Hippocampal formation (tissue), 2 donors: Measurements from ENCODE around the gene FABP6.
"Not testable (repeated sequence)": the region's sequence is repeated elsewhere in the genome, so short reads cannot be mapped to it uniquely, and the experiment has no call there.

ENCODE experiments used
- DNase-seq, 2 donors: peaks; one replicate each; lab custom pipeline; 2025; lab: John Stamatoyannopoulos, UW

Gene FABP6

DNA sequence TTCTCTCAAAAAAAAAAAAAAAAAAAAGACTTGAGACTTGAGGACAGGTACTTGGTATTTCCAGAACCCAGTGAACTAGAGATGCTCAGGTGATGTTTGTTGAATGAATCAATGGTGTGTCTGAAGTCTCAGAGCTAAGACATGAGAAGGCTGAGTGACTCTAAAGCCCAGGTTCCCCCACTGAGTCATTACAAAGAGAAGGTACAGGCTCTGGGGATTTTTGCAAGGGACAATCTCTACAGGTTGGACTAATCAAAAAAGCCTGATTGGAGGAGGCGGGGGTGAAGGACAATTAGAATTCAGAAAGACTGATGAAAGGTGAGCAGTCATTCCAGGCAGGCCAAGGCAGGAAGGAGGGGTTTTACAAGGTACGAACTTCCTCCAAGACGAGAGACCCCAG is 8.2 kb upstream of the FABP6 start:
- no peak for DNase-seq

DNA sequence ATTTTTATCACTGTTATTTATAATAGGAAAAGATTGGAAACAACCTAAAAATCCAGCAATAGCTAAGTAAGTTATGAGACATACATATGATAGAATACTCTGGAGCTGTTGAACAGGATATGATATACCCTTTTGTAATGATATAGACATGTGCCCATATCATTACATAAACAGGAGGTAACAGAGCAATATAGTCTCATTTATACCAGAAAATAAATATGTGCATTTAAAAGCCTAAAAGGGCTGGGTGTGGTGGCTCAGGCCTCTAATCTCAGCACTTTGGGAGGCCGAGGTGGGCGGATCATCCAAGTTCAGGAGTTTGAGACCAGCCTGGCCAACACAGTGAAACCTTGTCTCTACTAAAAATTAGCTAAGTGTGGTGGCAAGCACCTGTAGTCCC is 2.3 kb upstream of the FABP6 start:
- DNase-seq: no peak

DNA sequence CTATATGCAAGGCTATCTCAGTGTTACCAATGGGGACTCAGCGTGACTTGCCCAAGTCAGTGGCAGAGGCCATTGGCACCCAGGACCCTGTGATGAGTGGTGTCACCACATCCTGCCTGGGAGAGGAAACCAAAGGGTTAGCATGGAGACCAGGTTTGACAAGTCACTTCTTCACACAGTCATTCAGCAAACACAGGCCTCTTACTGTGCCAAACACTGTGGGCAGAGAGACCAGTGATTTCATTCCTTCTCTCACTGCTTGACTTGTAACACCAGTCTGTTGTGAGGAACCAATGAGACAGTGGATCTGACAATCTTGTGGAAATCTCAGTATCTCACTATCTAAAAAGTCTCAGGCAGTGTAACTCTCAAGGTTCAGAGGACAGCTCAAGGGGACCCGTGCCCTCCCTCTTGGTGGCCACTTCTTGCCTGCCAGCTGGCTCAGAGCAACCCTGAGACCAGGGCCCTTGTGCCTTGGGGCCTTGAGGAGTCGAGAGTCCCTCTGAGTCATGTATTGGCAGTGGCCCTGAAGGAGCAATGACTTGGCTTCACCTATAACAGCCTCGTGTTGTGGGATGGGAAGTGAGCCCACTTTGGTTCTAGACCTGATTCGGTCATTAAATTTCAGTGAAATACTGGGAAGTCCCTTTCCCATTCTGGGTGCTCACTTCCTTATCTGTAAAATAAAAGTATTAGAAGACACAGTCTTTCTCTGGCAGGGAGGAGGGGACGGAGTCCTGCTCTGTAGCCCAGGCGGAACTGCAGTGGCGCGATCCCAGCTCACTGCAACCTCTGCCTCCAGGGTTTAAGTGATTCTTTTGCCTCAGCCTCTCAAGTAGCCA is 1.6 kb downstream of the FABP6 start:
- DNase-seq: no peak

DNA sequence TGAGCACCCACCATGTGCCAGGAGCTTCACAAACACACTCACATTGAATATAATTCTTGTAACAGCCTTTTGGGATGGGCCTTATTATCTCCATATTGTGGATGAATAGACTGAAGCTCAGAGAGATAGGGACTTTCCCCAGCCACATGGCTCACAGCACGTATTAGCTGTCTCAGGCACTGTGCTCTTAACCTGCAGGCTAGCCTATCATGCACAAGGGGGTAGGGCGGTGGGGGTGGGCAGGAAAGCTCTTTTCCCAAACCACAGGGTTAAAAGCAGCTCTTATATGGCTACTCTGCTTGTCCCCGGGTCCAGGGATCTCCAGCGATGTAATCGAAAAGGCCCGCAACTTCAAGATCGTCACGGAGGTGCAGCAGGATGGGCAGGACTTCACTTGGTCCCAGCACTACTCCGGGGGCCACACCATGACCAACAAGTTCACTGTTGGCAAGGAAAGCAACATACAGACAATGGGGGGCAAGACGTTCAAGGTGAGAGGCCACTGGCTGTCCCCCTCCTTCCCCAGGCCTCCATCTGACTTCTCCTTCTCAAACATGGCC is 2.6 kb downstream of the FABP6 start:
- no peak for DNase-seq

DNA sequence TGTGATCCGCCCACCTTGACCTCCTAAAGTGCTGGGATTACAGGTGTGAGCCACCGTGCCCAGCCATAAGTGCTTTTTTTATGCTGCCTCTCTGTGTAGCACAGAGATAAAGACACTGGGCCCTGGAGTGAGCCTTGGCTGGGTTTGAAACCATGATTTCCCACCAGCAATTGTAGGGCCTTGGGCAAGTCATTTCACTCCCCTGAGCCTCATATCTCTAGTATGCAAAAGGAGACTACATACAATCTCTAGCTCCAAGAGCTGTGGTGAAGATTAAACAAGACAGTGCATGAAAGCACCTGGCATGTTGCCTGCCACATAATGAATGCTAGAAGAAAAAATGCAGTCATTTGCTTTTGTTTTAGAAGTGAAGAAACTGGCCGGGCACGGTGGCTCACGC is 3.9 kb downstream of the FABP6 start:
- DNase-seq: no peak

DNA sequence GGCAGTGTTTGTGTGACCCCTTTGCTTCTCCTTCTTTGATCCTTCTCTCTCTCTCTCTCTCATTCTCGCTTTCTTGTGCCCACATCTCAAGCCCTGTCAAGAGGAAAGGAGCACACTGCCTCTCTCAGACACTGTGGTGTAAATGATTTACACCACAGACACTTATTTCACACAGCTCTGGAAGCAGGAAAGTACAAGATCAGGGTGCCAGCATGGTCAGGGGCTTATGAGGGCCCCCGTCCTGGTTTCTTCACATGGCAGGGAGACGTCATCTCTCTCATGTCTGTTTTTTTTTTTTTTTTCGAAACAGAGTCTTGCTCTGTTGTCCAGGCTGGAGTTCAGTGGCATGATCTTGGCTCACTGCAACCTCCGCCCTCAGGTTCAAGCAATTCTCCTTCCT is 6.4 kb downstream of the FABP6 start:
- DNase-seq: no peak

DNA sequence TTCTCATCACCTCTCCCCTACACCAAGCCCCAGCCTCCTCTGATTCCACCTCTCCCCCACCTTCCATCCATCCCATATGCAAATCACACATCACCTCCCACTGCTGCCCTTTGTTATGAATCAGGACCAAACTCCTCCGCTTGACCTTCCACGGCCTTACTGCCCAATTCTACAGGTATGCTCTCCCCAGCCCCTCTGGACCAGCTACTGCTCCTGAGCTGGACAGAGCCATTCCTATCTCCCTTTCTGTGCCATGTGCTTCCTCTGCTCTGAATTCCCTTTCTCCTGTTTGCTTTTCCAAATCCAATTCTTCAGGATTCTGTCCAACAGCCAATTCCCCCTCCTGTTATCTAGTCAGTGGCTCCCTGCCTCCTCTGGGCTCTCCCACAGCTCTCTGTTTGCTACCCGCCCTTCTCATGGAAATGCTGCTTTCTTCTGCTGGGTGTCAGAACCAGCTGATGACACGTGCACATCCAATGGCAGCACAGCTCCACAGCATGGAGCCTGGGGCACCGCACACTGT is 8.3 kb downstream of the FABP6 start:
- no peak for DNase-seq

DNA sequence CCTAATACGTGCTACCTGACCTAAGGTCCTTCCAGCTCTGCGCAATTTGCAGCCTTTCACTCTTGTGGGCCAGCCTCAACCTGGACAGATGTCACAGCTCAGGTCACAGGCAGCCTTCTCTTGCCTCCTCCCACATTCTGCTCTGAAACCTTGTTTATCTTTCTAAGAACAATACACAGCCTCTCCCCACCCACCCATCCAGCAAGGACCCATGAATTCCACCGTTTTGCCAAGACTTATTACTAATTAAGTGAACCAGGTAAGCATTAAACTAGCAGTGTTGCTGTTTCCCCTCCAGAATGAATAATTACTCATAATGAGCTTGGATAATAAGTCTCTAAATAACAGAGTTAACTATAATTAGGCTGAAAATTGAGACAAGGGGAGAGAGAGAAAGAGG is 11.0 kb downstream of the FABP6 start:
- no peak for DNase-seq

DNA sequence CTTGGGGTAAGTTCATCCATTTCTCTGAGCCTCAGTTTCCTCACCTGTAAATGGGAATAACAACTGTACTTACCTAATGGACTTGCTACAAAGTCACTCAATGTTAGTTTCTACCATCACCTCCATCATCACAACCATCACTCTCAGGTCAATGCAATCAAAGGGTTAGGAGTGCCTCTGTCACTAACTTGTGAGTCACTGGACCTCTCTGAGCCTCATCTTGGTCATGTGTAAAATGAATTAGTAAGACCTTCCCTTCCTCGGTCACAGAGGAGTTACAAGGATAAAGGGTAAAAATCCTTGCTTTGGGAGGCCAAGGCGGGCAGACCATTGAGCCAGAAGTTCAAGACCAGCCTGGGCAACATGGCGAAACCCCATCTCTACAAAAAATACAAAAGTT is 12.8 kb downstream of the FABP6 start:
- DNase-seq: no peak

DNA sequence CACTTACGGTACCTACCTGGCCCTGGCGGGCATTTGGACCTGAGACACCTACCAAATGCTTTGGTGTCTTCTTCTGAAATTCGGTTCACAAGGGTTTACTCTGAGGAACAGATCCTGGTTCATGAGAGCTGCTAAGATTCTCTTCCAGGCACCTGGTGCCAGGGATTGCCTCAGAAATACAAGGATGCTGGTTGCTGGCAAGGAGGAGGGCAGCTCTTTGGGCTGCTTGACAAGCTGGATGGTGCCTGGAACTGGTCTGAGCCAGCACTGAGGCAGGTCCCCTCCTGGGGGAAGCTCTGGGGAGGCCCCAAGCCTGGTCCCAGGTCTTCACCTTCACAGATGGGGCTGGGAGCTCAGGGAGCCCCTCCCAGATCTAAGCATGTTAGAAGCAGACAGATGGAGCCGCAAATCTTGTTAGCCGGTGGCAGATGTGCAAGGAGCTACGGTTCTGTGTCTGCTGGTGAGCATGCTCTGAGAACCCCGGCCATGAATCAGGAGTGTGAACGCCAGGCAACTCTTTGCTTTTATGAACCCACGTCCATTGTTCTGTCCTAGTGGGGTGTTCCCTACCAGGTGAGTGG is 16.3 kb downstream of the FABP6 start:
- DNase-seq: peak in 1 of 2 donors; percentile 2

DNA sequence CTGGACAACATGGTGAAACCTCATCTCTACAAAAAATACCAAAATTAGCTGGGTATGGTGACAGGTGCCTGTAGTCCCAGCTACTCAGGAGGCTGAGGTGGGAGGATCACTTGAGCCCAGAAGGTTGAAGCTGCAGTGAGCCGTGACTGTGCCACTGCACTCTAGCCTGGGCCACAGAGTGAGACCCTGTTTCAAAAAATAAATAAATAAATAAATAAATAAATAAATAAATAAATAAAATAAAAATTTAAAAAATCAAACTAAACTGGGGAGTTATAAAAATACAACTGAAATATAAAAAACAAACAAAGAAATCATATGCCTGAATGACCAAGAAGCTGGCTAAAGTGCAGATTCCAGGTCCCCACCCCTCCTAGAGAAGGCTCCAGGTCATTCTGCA is 20.3 kb downstream of the FABP6 start:
- DNase-seq: not testable (repeated sequence)

DNA sequence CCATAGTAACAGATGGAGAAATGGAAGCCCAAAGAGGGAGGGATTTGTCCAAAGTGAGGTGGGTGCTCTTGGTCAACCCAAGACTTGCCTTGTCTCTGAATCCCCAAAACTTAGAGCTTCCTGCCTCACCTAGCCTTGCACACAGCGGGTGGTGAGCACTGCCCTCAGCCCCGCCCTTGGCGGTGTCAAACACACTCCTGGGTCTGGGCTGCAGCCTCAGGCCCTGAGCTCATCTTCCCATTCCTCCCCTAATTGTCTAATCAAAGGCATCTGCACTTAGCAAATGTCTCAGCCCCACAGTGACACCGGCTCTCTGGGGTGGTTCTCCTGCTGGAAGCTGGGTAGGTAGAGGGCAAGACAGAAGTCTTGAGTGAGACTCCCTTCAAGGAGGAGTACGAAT is 20.9 kb downstream of the FABP6 start:
- DNase-seq: no peak

DNA sequence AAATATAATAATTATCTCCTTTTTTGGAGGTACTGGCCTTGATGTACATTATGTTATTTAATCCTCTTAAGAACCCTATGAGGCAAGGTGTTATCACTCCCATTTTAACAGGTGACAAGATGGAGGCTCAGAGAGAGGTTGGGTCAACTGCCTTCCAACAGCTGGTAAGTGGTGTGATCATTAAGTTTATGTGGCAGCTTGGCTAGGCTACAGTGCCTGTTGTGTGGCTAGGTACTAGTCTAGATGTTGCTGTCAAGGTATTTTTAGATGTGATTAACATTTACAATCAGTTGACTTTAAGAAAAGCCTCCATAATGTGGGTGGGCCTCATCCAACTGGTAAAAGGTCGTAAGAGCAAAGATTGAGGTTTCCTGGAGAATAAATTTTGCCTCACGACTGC is 21.5 kb downstream of the FABP6 start:
- no peak for DNase-seq

DNA sequence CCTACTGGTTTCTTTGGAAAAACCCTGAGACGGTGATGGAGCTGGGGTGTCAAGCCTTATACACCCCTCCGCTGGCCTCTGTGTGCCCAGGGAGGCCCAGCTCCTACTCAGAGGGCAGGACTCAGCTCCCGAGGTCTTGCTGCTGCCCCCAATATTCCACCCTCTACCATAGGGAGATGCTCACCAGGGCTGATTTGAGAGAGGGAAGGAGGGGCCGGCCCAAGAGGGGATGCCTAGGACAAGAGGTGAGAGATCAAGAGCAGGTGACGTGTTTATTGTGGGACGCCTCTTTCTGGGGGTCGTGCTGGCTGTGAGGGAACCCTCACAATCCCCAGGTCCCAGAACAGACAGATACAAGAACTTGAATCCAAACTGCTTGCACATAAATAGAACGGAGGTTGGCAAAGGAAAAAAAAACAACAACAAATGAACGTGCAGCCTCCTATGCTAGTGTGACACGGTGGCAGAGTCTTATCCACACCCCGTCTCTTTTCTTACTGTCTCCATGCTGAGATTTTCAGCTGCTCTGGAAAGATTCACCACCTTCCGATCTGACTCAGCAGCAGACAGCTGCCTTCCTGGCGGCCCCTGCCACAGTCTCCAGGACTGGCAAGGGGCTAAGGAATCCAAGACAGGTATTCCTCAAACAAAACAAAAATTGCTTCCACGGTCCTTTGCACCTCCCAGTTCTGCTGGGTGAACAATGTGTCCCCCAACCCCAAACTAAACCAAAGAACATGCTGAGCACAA is 22.3 kb downstream of the FABP6 start:
- no peak for DNase-seq

DNA sequence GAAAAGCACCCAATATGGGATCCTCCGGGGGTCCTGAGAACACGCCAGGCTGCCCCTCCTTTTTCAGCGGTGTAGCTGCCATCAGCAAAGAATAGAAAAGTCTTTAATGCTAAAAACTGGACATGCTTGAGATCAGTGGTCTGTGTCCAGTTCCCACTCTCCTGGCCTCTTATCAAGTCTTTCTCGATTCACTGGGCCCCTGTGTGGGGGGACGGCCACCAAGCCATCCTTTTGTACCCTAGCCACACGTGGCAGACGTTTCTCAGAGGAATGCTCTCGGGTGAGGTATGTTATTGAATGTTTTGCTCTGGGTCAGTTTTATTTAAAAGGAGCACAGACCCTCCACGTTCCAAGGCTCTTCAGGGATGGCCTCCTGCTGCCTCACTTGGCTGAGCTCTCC is 23.6 kb downstream of the FABP6 start:
- DNase-seq: no peak

DNA sequence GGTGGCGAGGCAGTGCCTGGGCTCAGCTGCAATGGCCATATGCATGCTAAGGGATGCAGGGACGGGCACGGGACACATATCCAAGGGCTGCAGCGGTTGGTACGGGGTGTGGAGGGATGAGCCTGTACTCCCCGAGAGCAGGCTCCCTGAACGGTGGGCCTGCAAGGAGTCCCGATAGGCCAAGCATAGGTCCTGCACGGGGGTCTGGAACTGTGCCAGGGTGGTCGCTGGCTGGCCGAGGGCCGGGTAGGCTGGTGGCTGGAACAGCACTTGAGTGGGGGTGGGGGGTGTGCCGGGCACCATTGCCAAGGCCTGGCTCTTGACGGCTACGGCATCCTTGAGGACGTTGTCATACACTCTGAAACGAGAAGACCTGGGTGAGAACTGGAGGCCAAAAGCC is 24.1 kb downstream of the FABP6 start:
- DNase-seq: no peak

DNA sequence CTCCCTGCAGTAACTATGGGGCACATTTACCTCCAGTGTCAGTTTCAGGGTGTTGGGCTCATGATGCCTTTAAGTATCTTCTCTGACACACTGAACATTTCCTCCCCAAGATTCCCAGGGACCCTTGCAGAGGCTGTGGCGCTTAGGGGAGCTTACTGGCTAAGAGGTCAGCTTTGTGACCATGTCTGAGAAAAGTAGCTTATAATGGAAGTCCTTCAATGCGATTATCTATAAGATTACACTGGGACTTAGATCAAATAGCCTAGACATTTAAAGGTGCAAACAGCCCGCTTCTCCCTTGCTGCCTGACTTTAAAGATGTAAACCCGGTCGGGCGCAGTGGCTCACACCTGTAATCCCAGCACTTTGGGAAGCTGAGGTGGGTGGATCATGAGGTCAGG is 25.4 kb downstream of the FABP6 start:
- DNase-seq: no peak

DNA sequence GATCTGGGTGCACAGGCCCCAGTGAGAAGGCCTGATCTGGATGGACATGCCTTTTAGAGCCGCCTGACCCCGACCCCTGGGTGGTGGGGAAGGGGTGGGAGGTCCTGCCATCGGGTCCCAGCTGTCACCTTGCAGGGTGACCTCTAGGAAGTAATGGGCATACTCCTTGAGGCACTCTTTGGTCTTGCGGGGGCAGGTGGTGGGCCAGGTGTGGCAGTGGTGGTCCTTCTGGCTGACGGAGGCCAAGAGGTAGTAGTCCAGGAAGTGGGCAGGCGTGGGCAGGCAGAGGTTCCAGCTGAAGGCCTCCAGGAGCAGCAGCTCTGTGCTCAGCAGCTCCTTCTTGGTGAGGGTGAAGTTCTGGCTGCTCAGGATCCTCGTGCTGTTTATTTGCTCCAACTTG is 30.0 kb downstream of the FABP6 start:
- DNase-seq: no peak

DNA sequence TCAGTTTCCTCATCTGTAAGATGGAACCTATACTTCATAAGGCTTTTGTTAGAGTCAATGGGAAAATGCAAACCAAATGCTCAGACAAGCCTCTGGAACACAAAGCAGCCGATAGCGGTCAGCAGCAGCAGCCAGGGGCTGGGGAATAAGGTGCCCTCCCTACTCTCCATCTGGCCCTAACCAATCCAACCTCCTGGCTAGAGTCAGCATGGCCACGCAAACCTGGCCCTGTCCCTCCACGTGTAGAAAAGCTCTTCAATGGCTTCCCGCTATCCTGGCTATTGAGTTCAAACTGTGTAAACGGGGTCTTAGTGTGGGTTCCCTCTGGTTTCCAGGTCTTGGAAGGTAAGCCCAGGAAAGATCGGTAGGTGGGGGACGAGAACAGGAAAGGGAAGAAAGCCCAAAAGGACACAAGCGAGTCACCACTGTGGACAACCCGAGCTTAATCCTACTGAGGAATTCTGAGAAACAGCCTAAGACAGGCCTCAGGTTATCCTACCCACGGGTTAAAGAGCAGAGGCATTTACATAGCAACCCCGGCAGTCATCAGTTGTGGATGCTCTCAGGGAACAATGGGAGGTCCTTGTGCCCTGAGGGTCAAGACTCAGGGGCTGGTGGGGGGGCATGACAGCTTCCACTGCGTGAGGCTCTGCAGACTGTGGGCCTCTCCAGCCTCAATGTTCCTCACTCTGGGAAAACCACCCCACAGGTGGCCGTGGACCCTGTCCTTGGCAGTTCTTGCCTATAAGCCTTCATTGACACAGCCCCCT is 30.9 kb downstream of the FABP6 start:
- DNase-seq: no peak

DNA sequence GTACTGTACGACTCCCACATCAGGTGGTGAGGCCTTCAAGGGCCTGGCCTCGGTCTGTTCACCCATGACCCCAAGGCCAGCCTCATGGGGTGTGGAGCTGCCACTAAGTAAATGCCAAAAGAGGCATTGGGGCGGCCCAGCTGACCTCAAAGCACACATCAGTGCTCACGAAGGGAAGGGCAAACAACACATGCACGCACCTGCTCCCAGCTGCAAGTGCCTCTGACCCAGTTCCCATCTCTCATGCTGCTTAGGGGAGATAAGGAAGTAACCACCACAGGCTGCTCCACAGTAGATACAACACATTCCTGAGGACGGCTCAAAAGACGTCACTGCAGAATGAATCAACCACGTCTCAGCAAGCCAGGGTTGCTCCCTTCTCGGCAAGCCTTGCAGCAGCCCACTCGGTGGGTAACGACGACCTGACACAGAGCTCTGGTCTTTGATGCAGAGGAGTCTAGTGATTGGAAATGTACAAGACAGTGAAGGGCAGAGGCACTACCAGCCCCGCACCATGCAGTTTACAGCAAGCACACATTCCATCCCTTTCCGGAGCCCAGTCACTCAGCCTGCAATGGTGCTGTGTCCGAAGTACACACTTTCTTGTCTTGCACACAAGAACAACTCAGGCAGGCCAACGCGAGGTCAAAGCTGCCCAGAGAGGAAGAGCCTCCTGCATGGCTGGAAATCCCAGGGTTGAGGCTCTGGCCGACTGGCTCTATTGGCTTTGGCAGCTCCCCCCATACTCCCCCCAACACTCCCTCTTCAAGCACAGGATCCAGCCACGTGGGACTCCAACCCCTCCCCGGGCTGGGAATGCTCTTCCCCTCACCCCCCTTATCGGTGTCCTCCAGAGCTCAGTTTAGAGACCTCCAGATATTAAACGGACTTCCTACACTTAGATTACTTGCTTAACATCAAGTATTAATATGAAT is 31.8 kb downstream of the FABP6 start:
- no peak for DNase-seq
